ENCODE results near the gene TECPR1. TPM values are rescaled to one million over a fixed set of nuclear protein-coding genes. Genes with fewer than 3 reads are reported as not detected.

The TECPR1 gene
- total RNA-seq, 1 donor from 2014 or later, result 63.7 TPM

GRCh38 chr7:98165827-98166667 is 86.0 kb downstream of the TECPR1 start:
- peak; percentile 5 to 49 for DNase-seq (ENCODE audit: low read depth in 2 of 2)

Other genes with a start within 250 kb of the TECPR1 start
- gene LMTK2, start 145.4 kb downstream of the TECPR1 start, total RNA-seq, result 6.3 and 8.6 TPM in 2 replicates
- gene BHLHA15, start 40.8 kb downstream of the TECPR1 start, total RNA-seq, result 0.51 TPM in 2 replicates
- 42.0 and 55.1 TPM in 2 replicates for gene BRI3, start 29.5 kb upstream of the TECPR1 start, total RNA-seq
- 0.25 and 0.26 TPM in 2 replicates for gene BAIAP2L1, start 148.9 kb upstream of the TECPR1 start, total RNA-seq